Measurements from ENCODE around the gene TMEM252.

- TF ChIP-seq CTCF (IDR thresholded peaks at IDR 0.05) (no peak), POLR2A (IDR thresholded peaks at IDR 0.05) (no peak), EP300 (IDR thresholded peaks at IDR 0.05) (no peak)
Measured at GRCh38 chr9:68496356-68496755, 44.3 kb downstream of the TMEM252 start.

Measured in suprapubic skin (tissue), 3 donors.